ENCODE measurements around the gene CHFR. TPM values are rescaled to one million over a fixed set of nuclear protein-coding genes. Genes with fewer than 3 reads are reported as not detected.

CHFR gene
- total RNA-seq, 1 donor: 55.0 TPM

- no peak for TF ChIP-seq CTCF (IDR thresholded peaks at IDR 0.05; ENCODE audit: extremely low read depth, low read depth, low read length)
- Histone ChIP-seq H3K79me2 (ENCODE audit: insufficient read depth, low read length) (no peaks in the 10 kb centered on the region), H3K4me3 (ENCODE audit: insufficient read depth, low read length) (no peak overlapping the region), H3K27me3 (ENCODE audit: insufficient read depth, low read length) (no peaks in the 10 kb centered on the region), H2AFZ (ENCODE audit: low read length) (no peak overlapping the region), H3K9me3 (ENCODE audit: low read depth, low read length) (no peaks in the 10 kb centered on the region), H3K27ac (ENCODE audit: low read depth, low read length) (no peak overlapping the region), H3K4me2 (ENCODE audit: insufficient read depth, low read length) (no peak overlapping the region), H3K36me3 (ENCODE audit: insufficient read depth, low read length) (peaks cover 63% of the 10 kb centered on the region), H4K20me1 (ENCODE audit: insufficient read depth, low read length) (peaks cover 5% of the 10 kb centered on the region), H3K4me1 (ENCODE audit: insufficient read depth, low read length) (no peaks in the 10 kb centered on the region)
- DNase-seq (ENCODE audit: insufficient read length, low spot score, missing footprints): no peak
These were observed 44.9 kb downstream of the CHFR start for GRCh38 chr12:132842449-132843045.

GRCh38 chr12:132841151-132841550, 46.3 kb downstream of the CHFR start:
- Histone ChIP-seq H4K20me1 (ENCODE audit: insufficient read depth, low read length) (peaks cover 5% of the 10 kb centered on the region), H3K4me1 (ENCODE audit: insufficient read depth, low read length) (no peaks in the 10 kb centered on the region), H3K4me3 (ENCODE audit: insufficient read depth, low read length) (no peak overlapping the region), H3K27ac (ENCODE audit: low read depth, low read length) (no peak overlapping the region), H3K79me2 (ENCODE audit: insufficient read depth, low read length) (no peaks in the 10 kb centered on the region), H2AFZ (ENCODE audit: low read length) (no peak overlapping the region), H3K27me3 (ENCODE audit: insufficient read depth, low read length) (no peaks in the 10 kb centered on the region), H3K4me2 (ENCODE audit: insufficient read depth, low read length) (no peak overlapping the region), H3K36me3 (ENCODE audit: insufficient read depth, low read length) (peaks cover 53% of the 10 kb centered on the region), H3K9me3 (ENCODE audit: low read depth, low read length) (no peaks in the 10 kb centered on the region)
- no peak for DNase-seq (ENCODE audit: insufficient read length, low spot score, missing footprints)
- no peak for TF ChIP-seq CTCF (IDR thresholded peaks at IDR 0.05; ENCODE audit: extremely low read depth, low read depth, low read length)

GRCh38 chr12:132840536-132840935, 46.9 kb downstream of the CHFR start:
- no peak for TF ChIP-seq CTCF (IDR thresholded peaks at IDR 0.05; ENCODE audit: extremely low read depth, low read depth, low read length)

GRCh38 chr12:132839558-132840235, 47.7 kb downstream of the CHFR start:
- Histone ChIP-seq H3K79me2 (ENCODE audit: insufficient read depth, low read length) (peaks cover 2% of the 10 kb centered on the region), H3K36me3 (ENCODE audit: insufficient read depth, low read length) (peaks cover 43% of the 10 kb centered on the region), H3K4me2 (ENCODE audit: insufficient read depth, low read length) (no peak overlapping the region), H3K27me3 (ENCODE audit: insufficient read depth, low read length) (no peaks in the 10 kb centered on the region), H3K4me1 (ENCODE audit: insufficient read depth, low read length) (no peaks in the 10 kb centered on the region), H3K27ac (ENCODE audit: low read depth, low read length) (no peak overlapping the region), H3K4me3 (ENCODE audit: insufficient read depth, low read length) (no peak overlapping the region), H3K9me3 (ENCODE audit: low read depth, low read length) (no peaks in the 10 kb centered on the region), H4K20me1 (ENCODE audit: insufficient read depth, low read length) (peaks cover 5% of the 10 kb centered on the region), H2AFZ (ENCODE audit: low read length) (no peak overlapping the region)
- no peak for TF ChIP-seq CTCF (IDR thresholded peaks at IDR 0.05; ENCODE audit: extremely low read depth, low read depth, low read length)
- DNase-seq (ENCODE audit: insufficient read length, low spot score, missing footprints): no peak

More at GRCh38 chr12:132840536-132840935, 46.9 kb downstream of the CHFR start:
- no peaks in the 10 kb centered on the region for H3K4me1 ChIP-seq (ENCODE audit: insufficient read depth, low read length)
- H3K79me2 ChIP-seq (ENCODE audit: insufficient read depth, low read length): no peaks in the 10 kb centered on the region
- peaks cover 49% of the 10 kb centered on the region for H3K36me3 ChIP-seq (ENCODE audit: insufficient read depth, low read length)
- DNase-seq (ENCODE audit: insufficient read length, low spot score, missing footprints): no peak
- H3K4me2 ChIP-seq (ENCODE audit: insufficient read depth, low read length): no peak overlapping the region
- H4K20me1 ChIP-seq (ENCODE audit: insufficient read depth, low read length): peaks cover 5% of the 10 kb centered on the region
- H2AFZ ChIP-seq (ENCODE audit: low read length): no peak overlapping the region
- no peak overlapping the region for H3K4me3 ChIP-seq (ENCODE audit: insufficient read depth, low read length)
- no peaks in the 10 kb centered on the region for H3K9me3 ChIP-seq (ENCODE audit: low read depth, low read length)
- H3K27ac ChIP-seq (ENCODE audit: low read depth, low read length): no peak overlapping the region
- no peaks in the 10 kb centered on the region for H3K27me3 ChIP-seq (ENCODE audit: insufficient read depth, low read length)

Measured in osteoblast (primary cell).